Measurements from ENCODE around the gene CUEDC2. TPM values are rescaled to one million over a fixed set of nuclear protein-coding genes. Genes with fewer than 3 reads are reported as not detected.

The CUEDC2 gene
- total and polyA plus RNA-seq, 4 donors = 40.6 to 80.2 (median 51.8) TPM

- DNase-seq (no peak), ATAC-seq (ENCODE audit: low FRiP score) (no peak)
- Histone ChIP-seq H3K27ac (ENCODE audit: low read depth in 1 of 2, low read length in 2 of 2) (no peak overlapping the region), H3K9me3 (ENCODE audit: control insufficient read depth, low read length) (no peaks in the 10 kb centered on the region), H3K4me1 (ENCODE audit: control insufficient read depth in 1 of 2, insufficient read depth in 2 of 2, low read length in 2 of 2) (peaks cover 0 to 4% of the 10 kb centered on the region in 2 donors), H3K36me3 (ENCODE audit: control insufficient read depth in 1 of 2, insufficient read depth in 2 of 2, low read length in 1 of 2) (no peaks in the 10 kb centered on the region), H3K4me3 (ENCODE audit: low read length in 2 of 2) (no peak overlapping the region), H3K27me3 (ENCODE audit: control insufficient read depth in 1 of 2, insufficient read depth in 2 of 2, low read length in 1 of 2) (no peaks in the 10 kb centered on the region)
- WGBS, 2 donors = 27 to 42% methylated on average over 5 of the region's 5 CpGs
- intact Hi-C loops (cut with DNase I) = no loop called here
Measured at GRCh38 chr10:102435133-102435497, 2.7 kb upstream of the CUEDC2 start.

- intact Hi-C loops (cut with DNase I) = loop anchor here in 1 of 2 donors (5.0 kb wide), 1 partner anchor 68 kb away; the partner anchor contains the start of genes ACTR1A and SUFU
- H3K4me1 ChIP-seq (ENCODE audit: control insufficient read depth in 1 of 2, insufficient read depth in 2 of 2, low read length in 2 of 2) = peaks cover 0 to 4% of the 10 kb centered on the region in 2 donors
- H3K36me3 ChIP-seq (ENCODE audit: control insufficient read depth in 1 of 2, insufficient read depth in 2 of 2, low read length in 1 of 2) = no peaks in the 10 kb centered on the region
- H3K27me3 ChIP-seq (ENCODE audit: control insufficient read depth in 1 of 2, insufficient read depth in 2 of 2, low read length in 1 of 2) = no peaks in the 10 kb centered on the region
- no peak for ATAC-seq (ENCODE audit: low FRiP score)
- no peak for DNase-seq
- H3K9me3 ChIP-seq (ENCODE audit: control insufficient read depth, low read length) = no peaks in the 10 kb centered on the region
- no peak overlapping the region for H3K27ac ChIP-seq (ENCODE audit: low read depth in 1 of 2, low read length in 2 of 2)
- H3K4me3 ChIP-seq (ENCODE audit: low read length in 2 of 2) = no peak overlapping the region
- WGBS, 2 donors = 45 to 56% methylated on average over 9 of the region's 9 CpGs
Measured at GRCh38 chr10:102434394-102435132, 2.2 kb upstream of the CUEDC2 start.

- WGBS, 2 donors = 67 to 69% methylated on average over 5 of the region's 5 CpGs
- ATAC-seq (ENCODE audit: low FRiP score) (no peak), DNase-seq (no peak)
- H3K9me3 ChIP-seq (ENCODE audit: control insufficient read depth, low read length) = no peaks in the 10 kb centered on the region
- intact Hi-C loops (cut with DNase I) = loop anchor here in 1 of 2 donors (5.0 kb wide), 1 partner anchor 69 kb away; the partner anchor contains the start of genes ACTR1A and SUFU
- peaks cover 0 to 4% of the 10 kb centered on the region in 2 donors for H3K4me1 ChIP-seq (ENCODE audit: control insufficient read depth in 1 of 2, insufficient read depth in 2 of 2, low read length in 2 of 2)
- H3K27me3 ChIP-seq (ENCODE audit: control insufficient read depth in 1 of 2, insufficient read depth in 2 of 2, low read length in 1 of 2) = no peaks in the 10 kb centered on the region
- no peaks in the 10 kb centered on the region for H3K36me3 ChIP-seq (ENCODE audit: control insufficient read depth in 1 of 2, insufficient read depth in 2 of 2, low read length in 1 of 2)
- no peak overlapping the region for H3K27ac ChIP-seq (ENCODE audit: low read depth in 1 of 2, low read length in 2 of 2)
- H3K4me3 ChIP-seq (ENCODE audit: low read length in 2 of 2) = no peak overlapping the region
Measured at GRCh38 chr10:102433619-102434046, 1.3 kb upstream of the CUEDC2 start.

GRCh38 chr10:102431452-102432124 lies 786 bp downstream of the CUEDC2 start:
- Histone ChIP-seq H3K9me3 (ENCODE audit: control insufficient read depth, low read length) (no peaks in the 10 kb centered on the region), H3K27me3 (ENCODE audit: control insufficient read depth in 1 of 2, insufficient read depth in 2 of 2, low read length in 1 of 2) (no peaks in the 10 kb centered on the region), H3K27ac (ENCODE audit: low read depth in 1 of 2, low read length in 2 of 2) (no peak overlapping the region), H3K4me1 (ENCODE audit: control insufficient read depth in 1 of 2, insufficient read depth in 2 of 2, low read length in 2 of 2) (peaks cover 0 to 4% of the 10 kb centered on the region in 2 donors), H3K36me3 (ENCODE audit: control insufficient read depth in 1 of 2, insufficient read depth in 2 of 2, low read length in 1 of 2) (no peaks in the 10 kb centered on the region), H3K4me3 (ENCODE audit: low read length in 2 of 2) (peak overlapping the region; percentile 58 to 73)
- intact Hi-C loops (cut with DNase I) = loop anchor here in 1 of 2 donors (5.0 kb wide), 1 partner anchor 71 kb away; the partner anchor contains the start of genes ACTR1A and SUFU
- ATAC-seq (ENCODE audit: low FRiP score) = no peak
- DNase-seq = no peak
- whole genome bisulfite sequencing, 2 donors = 16 to 19% methylated on average over 4 of the region's 4 CpGs

- Histone ChIP-seq H3K4me1 (ENCODE audit: control insufficient read depth in 1 of 2, insufficient read depth in 2 of 2, low read length in 2 of 2) (peaks cover 0 to 4% of the 10 kb centered on the region in 2 donors), H3K27me3 (ENCODE audit: control insufficient read depth in 1 of 2, insufficient read depth in 2 of 2, low read length in 1 of 2) (no peaks in the 10 kb centered on the region), H3K27ac (ENCODE audit: low read depth in 1 of 2, low read length in 2 of 2) (no peak overlapping the region), H3K4me3 (ENCODE audit: low read length in 2 of 2) (no peak overlapping the region), H3K36me3 (ENCODE audit: control insufficient read depth in 1 of 2, insufficient read depth in 2 of 2, low read length in 1 of 2) (no peaks in the 10 kb centered on the region), H3K9me3 (ENCODE audit: control insufficient read depth, low read length) (no peaks in the 10 kb centered on the region)
- 83 to 85% methylated on average over 8 of the region's 8 CpGs for whole genome bisulfite sequencing, 2 donors
- intact Hi-C loops (cut with DNase I) = no loop called here
- DNase-seq (no peak), ATAC-seq (ENCODE audit: low FRiP score) (no peak)
Measured at GRCh38 chr10:102429468-102429867, 2.9 kb downstream of the CUEDC2 start.

- Histone ChIP-seq H3K36me3 (ENCODE audit: control insufficient read depth in 1 of 2, insufficient read depth in 2 of 2, low read length in 1 of 2) (no peaks in the 10 kb centered on the region), H3K27ac (ENCODE audit: low read depth in 1 of 2, low read length in 2 of 2) (no peak overlapping the region), H3K4me1 (ENCODE audit: control insufficient read depth in 1 of 2, insufficient read depth in 2 of 2, low read length in 2 of 2) (peaks cover 0 to 4% of the 10 kb centered on the region in 2 donors), H3K9me3 (ENCODE audit: control insufficient read depth, low read length) (no peaks in the 10 kb centered on the region), H3K4me3 (ENCODE audit: low read length in 2 of 2) (no peak overlapping the region), H3K27me3 (ENCODE audit: control insufficient read depth in 1 of 2, insufficient read depth in 2 of 2, low read length in 1 of 2) (no peaks in the 10 kb centered on the region)
- no peak for DNase-seq
- WGBS, 2 donors = 55 to 60% methylated on average over 7 of the region's 7 CpGs
- intact Hi-C loops (cut with DNase I) = no loop called here
- no peak for ATAC-seq (ENCODE audit: low FRiP score)
Measured at GRCh38 chr10:102426803-102427287, 5.5 kb downstream of the CUEDC2 start.

GRCh38 chr10:102425444-102425843 lies 6.9 kb downstream of the CUEDC2 start:
- H3K4me3 ChIP-seq (ENCODE audit: low read length in 2 of 2) = no peak overlapping the region
- intact Hi-C loops (cut with DNase I) = no loop called here
- H3K36me3 ChIP-seq (ENCODE audit: control insufficient read depth in 1 of 2, insufficient read depth in 2 of 2, low read length in 1 of 2) = no peaks in the 10 kb centered on the region
- WGBS, 2 donors = 75 to 91% methylated on average over 1 of the region's 1 CpG
- ATAC-seq (ENCODE audit: low FRiP score) (no peak), DNase-seq (no peak)
- H3K9me3 ChIP-seq (ENCODE audit: control insufficient read depth, low read length) = no peaks in the 10 kb centered on the region
- no peaks in the 10 kb centered on the region for H3K4me1 ChIP-seq (ENCODE audit: control insufficient read depth in 1 of 2, insufficient read depth in 2 of 2, low read length in 2 of 2)
- H3K27me3 ChIP-seq (ENCODE audit: control insufficient read depth in 1 of 2, insufficient read depth in 2 of 2, low read length in 1 of 2) = no peaks in the 10 kb centered on the region
- H3K27ac ChIP-seq (ENCODE audit: low read depth in 1 of 2, low read length in 2 of 2) = no peak overlapping the region

- ATAC-seq (ENCODE audit: low FRiP score) = no peak
Measured at GRCh38 chr10:102424916-102425315, 7.5 kb downstream of the CUEDC2 start.

More at GRCh38 chr10:102424916-102425315, 7.5 kb downstream of the CUEDC2 start:
- intact Hi-C loops (cut with DNase I) = no loop called here
- Histone ChIP-seq H3K9me3 (ENCODE audit: control insufficient read depth, low read length) (no peaks in the 10 kb centered on the region), H3K4me3 (ENCODE audit: low read length in 2 of 2) (no peak overlapping the region), H3K27ac (ENCODE audit: low read depth in 1 of 2, low read length in 2 of 2) (no peak overlapping the region), H3K4me1 (ENCODE audit: control insufficient read depth in 1 of 2, insufficient read depth in 2 of 2, low read length in 2 of 2) (no peaks in the 10 kb centered on the region), H3K36me3 (ENCODE audit: control insufficient read depth in 1 of 2, insufficient read depth in 2 of 2, low read length in 1 of 2) (no peaks in the 10 kb centered on the region), H3K27me3 (ENCODE audit: control insufficient read depth in 1 of 2, insufficient read depth in 2 of 2, low read length in 1 of 2) (no peaks in the 10 kb centered on the region)
- WGBS, 2 donors = 85 to 88% methylated on average over 6 of the region's 6 CpGs
- no peak for DNase-seq
